Skeletal muscle tissue (tissue), 4 donors: ENCODE measurements around the gene CEACAM18. TPM values are rescaled to one million over a fixed set of nuclear protein-coding genes. Genes with fewer than 3 reads are reported as not detected.
"Not testable (repeated sequence)": the region's sequence is repeated elsewhere in the genome, so short reads cannot be mapped to it uniquely, and the experiment has no call there.

Experiments used
- H3K27ac ChIP-seq: one replicate; pipeline ENCODE4 v1.7.0; 2013; ENCODE audit warnings: mild to moderate bottlenecking, low read depth, low read length, inconsistent platforms
- H3K27me3 ChIP-seq, 3 donors: one replicate each; pipeline ENCODE4 v1.7.0; 2013; ENCODE audit warnings: low read length in 3 of 3; ENCODE audit not compliant: control insufficient read depth in 3 of 3, insufficient read depth in 3 of 3
- H3K36me3 ChIP-seq, 3 donors: one replicate each; pipeline ENCODE4 v1.7.0; 2013; ENCODE audit warnings: low read length in 3 of 3; ENCODE audit not compliant: control insufficient read depth in 3 of 3, insufficient read depth in 3 of 3
- H3K4me1 ChIP-seq, 3 donors: one replicate each; pipeline ENCODE4 v1.7.0; 2013; ENCODE audit warnings: low read length in 3 of 3, mild to moderate bottlenecking in 3 of 3; ENCODE audit not compliant: control insufficient read depth in 3 of 3, insufficient read depth in 3 of 3
- H3K4me3 ChIP-seq, 3 donors: one replicate each; pipeline ENCODE4 v1.7.0; 2013; ENCODE audit warnings: low read length in 3 of 3
- H3K9ac ChIP-seq, 3 donors: one replicate each; pipeline ENCODE4 v1.7.0; 2013; ENCODE audit warnings: low read length in 3 of 3, mild to moderate bottlenecking in 3 of 3, moderate library complexity in 2 of 3, low read depth in 1 of 3
- H3K9me3 ChIP-seq, 3 donors: one replicate each; pipeline ENCODE4 v1.7.0; 2013; ENCODE audit warnings: low read length in 3 of 3; ENCODE audit not compliant: control insufficient read depth in 3 of 3
- total RNA-seq: library from RNA; depleted of rRNA; stranded (reverse); fragments of >200 nt; gene quantifications from one replicate; pipeline ENCODE4 v1.2.3, GENCODE V29; 2014
- donor health status: Osteomylitis.

The CEACAM18 gene
- total RNA-seq, 1 donor from 2014 or later: not detected

DNA sequence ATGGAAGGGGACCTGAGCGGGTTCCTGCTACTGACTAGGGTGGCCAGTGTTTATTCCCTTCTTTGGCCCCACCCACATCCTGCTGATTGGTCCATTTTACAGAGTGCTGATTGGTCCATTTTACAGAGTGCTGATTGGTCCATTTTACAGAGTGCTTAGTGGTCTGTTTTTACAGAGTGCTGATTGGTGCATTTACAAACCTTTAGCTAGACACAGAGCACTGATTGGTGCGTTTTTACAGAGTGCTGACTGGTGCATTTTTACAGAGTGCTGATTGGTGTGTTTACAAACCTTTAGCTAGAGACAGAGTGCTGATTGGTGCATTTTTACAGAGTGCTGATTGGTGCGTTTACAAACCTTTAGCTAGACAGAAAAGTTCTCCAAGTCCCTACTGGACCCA lies 30.8 kb upstream of the CEACAM18 start:
- H3K27me3 ChIP-seq, H3K36me3 ChIP-seq, H3K27ac ChIP-seq, H3K9me3 ChIP-seq, H3K9ac ChIP-seq, H3K4me3 ChIP-seq, H3K4me1 ChIP-seq: not testable (repeated sequence)

DNA sequence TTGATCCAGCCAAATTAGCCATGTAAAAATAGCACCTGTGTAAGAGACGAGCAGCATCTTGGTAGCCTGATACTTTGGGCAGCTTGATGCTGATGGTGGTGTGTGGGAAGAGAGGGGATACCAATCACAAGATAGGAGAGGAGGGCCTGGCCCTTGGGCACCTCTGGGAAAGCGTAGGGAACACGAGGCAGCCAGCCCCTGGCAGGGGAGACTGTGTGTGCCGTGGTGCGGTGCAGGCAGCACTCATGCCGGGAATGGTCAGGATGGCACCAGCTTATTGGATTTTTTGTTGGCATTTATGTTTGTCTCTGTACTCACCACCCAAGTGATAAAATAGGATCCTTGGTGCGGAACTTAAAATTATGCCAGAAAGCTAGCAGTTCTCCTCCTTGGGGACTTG lies 30.3 kb upstream of the CEACAM18 start:
- Histone ChIP-seq H3K9ac (no peak overlapping the region), H3K4me1 (no peaks in the 10 kb centered on the region), H3K27ac (no peak overlapping the region), H3K9me3 (peaks cover 0 to 2% (median 0%) of the 10 kb centered on the region in 3 donors), H3K27me3 (no peaks in the 10 kb centered on the region), H3K4me3 (no peak overlapping the region), H3K36me3 (no peaks in the 10 kb centered on the region)

GRCh38 chr19:51448411-51449016 lies 29.8 kb upstream of the CEACAM18 start:
- H3K27ac ChIP-seq: no peak overlapping the region
- H3K27me3 ChIP-seq: no peaks in the 10 kb centered on the region

DNA sequence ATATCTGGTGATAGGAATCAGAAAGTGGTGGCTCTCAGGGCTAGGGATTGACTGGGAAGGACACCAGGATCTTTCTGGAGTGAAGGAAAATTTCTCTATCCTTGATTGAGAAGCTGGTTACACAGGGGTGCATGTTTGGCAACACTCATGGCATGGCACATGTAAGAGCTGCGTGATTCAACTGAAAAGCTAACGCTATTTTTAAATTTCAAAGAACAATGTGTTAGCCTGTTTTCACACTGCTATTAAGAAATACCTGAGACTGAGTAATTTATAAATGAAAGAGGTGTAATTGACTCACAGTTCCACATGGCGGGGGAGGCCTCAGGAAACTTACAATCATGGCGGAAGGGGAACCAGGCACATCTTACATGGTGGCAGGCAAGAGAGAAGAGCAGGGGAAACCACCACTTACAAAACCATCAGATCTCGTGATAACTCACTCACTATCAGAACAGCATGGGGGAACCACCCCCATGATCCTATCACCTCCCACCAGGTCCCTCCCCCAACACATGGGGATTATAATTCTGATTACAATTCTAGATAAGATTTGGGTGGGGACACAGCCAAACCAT lies 27.5 kb upstream of the CEACAM18 start:
- no peaks in the 10 kb centered on the region for H3K36me3 ChIP-seq
- no peak overlapping the region for H3K27ac ChIP-seq
- H3K9ac ChIP-seq: no peak overlapping the region
- no peak overlapping the region for H3K4me3 ChIP-seq
- no peaks in the 10 kb centered on the region for H3K27me3 ChIP-seq
- H3K4me1 ChIP-seq: no peaks in the 10 kb centered on the region
- peaks cover 0 to 2% (median 2%) of the 10 kb centered on the region in 3 donors for H3K9me3 ChIP-seq

More at GRCh38 chr19:51448411-51449016, 29.8 kb upstream of the CEACAM18 start:
- Histone ChIP-seq H3K9ac (no peak overlapping the region), H3K4me3 (no peak overlapping the region), H3K9me3 (peaks cover 0 to 2% (median 0%) of the 10 kb centered on the region in 3 donors), H3K4me1 (no peaks in the 10 kb centered on the region), H3K36me3 (no peaks in the 10 kb centered on the region)

- Histone ChIP-seq H3K4me1 (no peaks in the 10 kb centered on the region), H3K36me3 (no peaks in the 10 kb centered on the region), H3K9me3 (peaks cover 0 to 3% (median 2%) of the 10 kb centered on the region in 3 donors), H3K27me3 (peaks cover 1 to 15% (median 7%) of the 10 kb centered on the region in 3 donors), H3K27ac (no peak overlapping the region), H3K9ac (no peak overlapping the region), H3K4me3 (no peak overlapping the region)
These were observed 21.6 kb upstream of the CEACAM18 start for GRCh38 chr19:51456541-51457290.

GRCh38 chr19:51457351-51458013 lies 20.9 kb upstream of the CEACAM18 start:
- no peak overlapping the region for H3K27ac ChIP-seq
- no peak overlapping the region for H3K4me3 ChIP-seq
- H3K36me3 ChIP-seq: no peaks in the 10 kb centered on the region
- no peak overlapping the region for H3K9ac ChIP-seq
- peaks cover 9 to 23% (median 13%) of the 10 kb centered on the region in 3 donors for H3K27me3 ChIP-seq
- H3K4me1 ChIP-seq: peaks cover 0 to under 1% (median 0%) of the 10 kb centered on the region in 3 donors
- peaks cover 0 to 3% (median 2%) of the 10 kb centered on the region in 3 donors for H3K9me3 ChIP-seq

DNA sequence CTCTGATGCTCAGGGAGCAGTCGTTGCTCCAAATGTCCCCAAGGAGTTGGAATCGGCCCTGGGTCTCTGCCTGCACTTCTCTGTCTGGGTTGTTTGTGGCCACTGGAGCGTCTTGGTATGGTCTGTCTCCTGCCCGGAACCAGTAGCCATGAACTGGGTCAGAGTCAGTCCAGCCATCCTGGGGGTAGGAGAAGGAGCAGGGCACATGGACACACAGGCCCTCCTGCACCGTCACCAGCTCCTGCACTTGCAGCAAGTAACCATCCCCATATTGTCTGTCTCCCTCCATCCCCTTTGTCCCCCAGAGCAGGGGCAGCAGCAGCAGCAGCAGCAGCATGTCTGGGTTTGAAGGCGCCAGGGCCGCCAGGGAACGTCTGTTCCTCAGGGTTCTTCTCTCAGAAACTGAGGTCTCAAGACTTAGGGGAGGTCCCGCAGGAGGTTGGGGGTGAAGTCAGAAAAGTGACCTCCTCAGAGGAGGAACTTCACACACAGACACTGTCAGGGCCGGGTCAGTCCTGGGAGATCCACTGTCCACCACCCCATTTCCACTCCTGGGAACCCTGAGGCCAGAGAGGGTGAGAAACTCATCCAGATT lies 20.2 kb upstream of the CEACAM18 start, which contains the start of gene SIGLEC8:
TSS of gene SIGLEC8 (minus strand) at position 404 of the 595 bp plus-strand sequence. CDS start at position 337, 67 bp downstream.
- Histone ChIP-seq H3K4me1 (peaks cover 0 to 4% (median 0%) of the 10 kb centered on the region in 3 donors), H3K27ac (no peak within 1 kb of the TSS), H3K9ac (no peak within 1 kb of the TSS), H3K4me3 (no peak within 1 kb of the TSS), H3K27me3 (peaks cover 14 to 29% (median 18%) of the 10 kb centered on the region in 3 donors), H3K9me3 (peaks cover 0 to 3% (median 2%) of the 10 kb centered on the region in 3 donors), H3K36me3 (no peaks in the 10 kb centered on the region)

GRCh38 chr19:51458899-51459505 lies 19.3 kb upstream of the CEACAM18 start:
- Histone ChIP-seq H3K36me3 (no peaks in the 10 kb centered on the region), H3K27ac (no peak overlapping the region), H3K4me1 (peaks cover 0 to 4% (median 0%) of the 10 kb centered on the region in 3 donors), H3K27me3 (peaks cover 14 to 30% (median 18%) of the 10 kb centered on the region in 3 donors), H3K9me3 (peaks cover 0 to 3% (median 2%) of the 10 kb centered on the region in 3 donors), H3K4me3 (no peak overlapping the region), H3K9ac (no peak overlapping the region)
